ENCODE data around the gene GORASP1. TPM values are rescaled to one million over a fixed set of nuclear protein-coding genes. Genes with fewer than 3 reads are reported as not detected.

GORASP1 gene
- total RNA-seq, 6 experiments from 2014 or later = 27.8 to 35.5 (median 33.1) TPM

DNA sequence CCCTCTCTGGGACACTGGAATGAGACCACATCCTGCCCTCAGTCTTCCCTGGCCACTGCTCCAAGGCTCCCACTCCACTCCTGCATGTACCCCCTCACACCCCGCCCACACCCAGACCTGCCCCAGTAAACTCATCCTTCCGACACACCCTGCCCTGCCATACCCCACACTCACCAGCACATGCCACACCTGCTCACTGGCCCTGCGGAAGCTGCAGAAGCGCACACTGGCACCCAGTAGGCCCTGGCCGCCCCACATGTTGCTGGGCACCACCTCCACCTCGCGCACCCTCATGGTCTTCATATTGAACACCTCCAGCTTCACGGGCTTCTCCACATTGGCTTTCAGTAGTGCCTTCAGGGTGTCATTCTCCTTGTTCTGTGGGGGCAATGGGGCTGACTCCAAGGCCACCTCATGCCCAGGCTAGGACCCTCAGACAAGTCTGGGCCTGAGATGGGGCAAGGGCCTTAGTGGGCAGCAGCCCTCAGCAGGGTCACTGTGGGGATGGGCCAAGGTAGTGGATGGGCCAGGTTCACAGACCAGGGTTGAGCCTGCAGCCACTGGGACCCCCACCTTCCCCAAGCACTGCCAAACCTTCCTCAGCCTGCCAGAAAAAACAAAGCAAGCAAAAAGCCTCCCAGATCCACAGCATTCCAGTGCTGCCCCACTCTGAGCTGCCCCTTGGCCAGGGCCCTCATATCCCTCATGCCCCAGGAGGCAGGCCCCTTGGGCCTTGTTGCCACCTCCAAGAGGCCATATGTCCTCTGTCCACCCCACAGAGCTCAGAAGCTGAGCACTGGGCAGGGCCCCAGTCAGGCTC lies 4.7 kb downstream of the GORASP1 start:
- 100% methylated on average over 6 of the region's 8 CpGs for WGBS (ENCODE audit: insufficient coverage, low coverage, low lambda C conversion rate, missing lambda C conversion rate)
- H3K36me3 ChIP-seq = peaks cover 0 to 25% (median 11%) of the 10 kb centered on the region in 4 donors
- DNase-seq (no peak), ATAC-seq (no peak)
- intact Hi-C loops (cut with DNase I) = loop anchor here in 1 of 2 donors (10.0 kb wide), 1 partner anchor 182 kb away; the partner anchor contains the start of gene CX3CR1
- peaks cover 0 to 18% (median 6%) of the 10 kb centered on the region in 4 donors for H3K4me1 ChIP-seq
- TF ChIP-seq, protein P1, sequence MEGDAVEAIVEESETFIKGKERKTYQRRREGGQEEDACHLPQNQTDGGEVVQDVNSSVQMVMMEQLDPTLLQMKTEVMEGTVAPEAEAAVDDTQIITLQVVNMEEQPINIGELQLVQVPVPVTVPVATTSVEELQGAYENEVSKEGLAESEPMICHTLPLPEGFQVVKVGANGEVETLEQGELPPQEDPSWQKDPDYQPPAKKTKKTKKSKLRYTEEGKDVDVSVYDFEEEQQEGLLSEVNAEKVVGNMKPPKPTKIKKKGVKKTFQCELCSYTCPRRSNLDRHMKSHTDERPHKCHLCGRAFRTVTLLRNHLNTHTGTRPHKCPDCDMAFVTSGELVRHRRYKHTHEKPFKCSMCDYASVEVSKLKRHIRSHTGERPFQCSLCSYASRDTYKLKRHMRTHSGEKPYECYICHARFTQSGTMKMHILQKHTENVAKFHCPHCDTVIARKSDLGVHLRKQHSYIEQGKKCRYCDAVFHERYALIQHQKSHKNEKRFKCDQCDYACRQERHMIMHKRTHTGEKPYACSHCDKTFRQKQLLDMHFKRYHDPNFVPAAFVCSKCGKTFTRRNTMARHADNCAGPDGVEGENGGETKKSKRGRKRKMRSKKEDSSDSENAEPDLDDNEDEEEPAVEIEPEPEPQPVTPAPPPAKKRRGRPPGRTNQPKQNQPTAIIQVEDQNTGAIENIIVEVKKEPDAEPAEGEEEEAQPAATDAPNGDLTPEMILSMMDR (IDR thresholded peaks at IDR 0.05) = no peak
- TF ChIP-seq POLR2A (IDR thresholded peaks at IDR 0.05) = no peak
- H3K27me3 ChIP-seq = no peaks in the 10 kb centered on the region
- H3K4me3 ChIP-seq = no peak overlapping the region
- no peak overlapping the region for H3K27ac ChIP-seq
- H3K9me3 ChIP-seq = no peaks in the 10 kb centered on the region

DNA sequence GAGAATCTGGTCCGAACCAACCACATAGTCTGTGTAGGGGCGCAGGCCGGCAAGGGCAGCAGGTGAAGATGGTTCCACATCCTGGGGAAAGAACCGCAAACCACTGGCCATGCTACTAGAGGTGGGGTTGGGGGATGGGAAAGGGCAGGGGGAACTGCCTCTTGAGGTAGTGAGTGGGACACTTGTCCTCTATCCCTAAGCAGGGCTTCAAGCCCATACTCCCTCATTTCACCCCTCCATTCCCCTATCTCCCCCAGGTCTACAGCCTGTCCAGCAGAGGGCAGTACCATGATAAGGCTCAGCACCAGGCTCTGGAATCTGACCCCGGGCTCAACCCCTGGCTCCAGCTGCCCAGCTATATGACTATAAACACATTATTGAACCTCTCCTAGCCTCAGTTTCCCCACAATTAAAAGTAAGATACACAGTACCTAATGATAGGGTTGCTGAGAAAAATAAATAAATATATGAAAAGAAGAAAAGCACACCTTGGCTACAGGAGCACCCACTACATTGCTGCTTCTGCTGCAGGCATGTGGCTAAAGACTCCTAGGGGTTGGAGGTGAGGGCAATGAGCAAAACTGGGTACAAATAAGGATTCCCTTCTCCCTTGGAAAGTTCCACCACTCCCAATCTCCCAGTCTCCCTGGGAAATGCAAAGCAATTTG lies 6.3 kb downstream of the GORASP1 start:
- peaks cover 0 to 34% (median 13%) of the 10 kb centered on the region in 4 donors for H3K36me3 ChIP-seq
- ATAC-seq = peak; percentile 78 to 84 (median 78)
- no peak overlapping the region for H3K27ac ChIP-seq
- no peak overlapping the region for H3K4me3 ChIP-seq
- WGBS (ENCODE audit: insufficient coverage, low coverage, low lambda C conversion rate, missing lambda C conversion rate) = 58% methylated on average over 2 of the region's 5 CpGs
- intact Hi-C loops (cut with DNase I) = loop anchor here in 1 of 2 donors (10.0 kb wide), 1 partner anchor 184 kb away; the partner anchor contains the start of gene CX3CR1
- DNase-seq = no peak
- H3K27me3 ChIP-seq = no peaks in the 10 kb centered on the region
- no peak for TF ChIP-seq POLR2A (IDR thresholded peaks at IDR 0.05)
- TF ChIP-seq, protein P1 (IDR thresholded peaks at IDR 0.05) = peak; percentile 62 to 69 (median 64)
- H3K9me3 ChIP-seq = no peaks in the 10 kb centered on the region
- peaks cover 0 to 18% (median 6%) of the 10 kb centered on the region in 4 donors for H3K4me1 ChIP-seq

DNA sequence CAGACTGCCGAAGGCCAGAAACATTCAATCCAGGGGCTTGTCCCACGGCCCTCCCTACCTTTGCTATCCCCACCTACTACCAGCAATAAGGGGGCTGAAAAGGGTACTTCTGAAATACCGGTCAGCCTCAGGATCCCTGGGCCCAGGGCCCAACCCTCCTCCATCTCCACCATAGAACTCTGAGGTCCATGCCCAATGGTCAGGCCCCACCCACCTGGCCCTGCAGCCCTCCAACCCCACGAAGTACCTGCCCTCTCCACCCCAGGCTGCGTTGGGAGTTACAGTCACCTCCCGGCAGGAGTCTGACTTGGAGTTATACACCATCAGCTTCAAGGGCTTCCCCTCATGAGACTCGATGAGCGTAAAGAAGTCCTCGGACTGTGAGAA lies 6.9 kb downstream of the GORASP1 start:
- DNase-seq (no peak), ATAC-seq (no peak)
- Histone ChIP-seq H3K36me3 (peaks cover 0 to 34% (median 13%) of the 10 kb centered on the region in 4 donors), H3K27me3 (no peaks in the 10 kb centered on the region), H3K27ac (no peak overlapping the region), H3K4me3 (no peak overlapping the region), H3K4me1 (peaks cover 0 to 13% (median 3%) of the 10 kb centered on the region in 4 donors), H3K9me3 (no peaks in the 10 kb centered on the region)
- intact Hi-C loops (cut with DNase I) = loop anchor here in 1 of 2 donors (10.0 kb wide), 1 partner anchor 184 kb away; the partner anchor contains the start of gene CX3CR1
- no peak for TF ChIP-seq POLR2A (IDR thresholded peaks at IDR 0.05)
- TF ChIP-seq, protein P1 (IDR thresholded peaks at IDR 0.05) = no peak
- WGBS (ENCODE audit: insufficient coverage, low coverage, low lambda C conversion rate, missing lambda C conversion rate) = no CpG with 5 or more reads among the region's 9 CpGs

DNA sequence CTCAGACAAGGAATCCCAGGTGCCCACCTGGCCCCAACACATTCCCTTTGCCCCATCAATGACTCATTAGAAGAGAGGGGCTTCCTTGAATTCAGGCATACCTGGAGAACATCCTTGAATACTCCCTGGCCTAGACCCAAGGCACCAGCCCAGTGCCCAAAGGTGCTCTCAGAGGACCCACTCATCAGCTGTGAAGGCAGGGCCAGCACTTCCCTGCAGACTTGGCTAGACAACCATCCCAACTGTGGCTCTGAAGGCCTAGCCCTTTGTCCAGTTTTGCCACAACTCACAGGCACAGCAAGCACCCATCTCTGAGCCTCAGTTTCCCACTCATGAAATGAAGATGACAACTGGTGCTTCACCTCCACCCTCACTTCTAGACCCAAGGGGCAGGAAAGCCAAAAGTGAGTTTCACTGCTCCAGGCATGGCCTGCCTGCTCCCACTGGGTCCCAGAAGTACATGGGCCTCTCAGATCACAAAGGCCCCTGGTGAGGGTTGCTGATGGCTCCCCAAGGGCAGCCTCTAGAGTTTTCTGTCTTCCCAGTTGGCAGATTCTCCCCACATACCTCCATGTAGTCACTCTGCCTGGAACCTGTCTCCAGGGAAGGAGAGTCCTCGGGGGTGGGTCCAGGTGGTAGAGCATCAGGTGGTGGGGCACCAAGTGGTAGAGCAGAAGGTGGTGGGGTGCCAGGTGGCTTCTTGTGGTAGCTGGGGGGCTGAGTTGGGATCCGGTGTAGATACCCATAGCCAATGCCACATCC lies 7.5 kb downstream of the GORASP1 start:
- no peaks in the 10 kb centered on the region for H3K27me3 ChIP-seq
- ATAC-seq = no peak
- no peak for DNase-seq
- H3K4me1 ChIP-seq = peaks cover 0 to 7% (median under 1%) of the 10 kb centered on the region in 4 donors
- intact Hi-C loops (cut with DNase I) = loop anchor here in 1 of 2 donors (10.0 kb wide), 1 partner anchor 185 kb away; the partner anchor contains the start of gene CX3CR1
- no peaks in the 10 kb centered on the region for H3K9me3 ChIP-seq
- no peak overlapping the region for H3K27ac ChIP-seq
- H3K36me3 ChIP-seq = peaks cover 0 to 39% (median 13%) of the 10 kb centered on the region in 4 donors
- H3K4me3 ChIP-seq = no peak overlapping the region
- TF ChIP-seq, protein P1 (IDR thresholded peaks at IDR 0.05) = no peak
- no peak for TF ChIP-seq POLR2A (IDR thresholded peaks at IDR 0.05)
- 80% methylated on average over 1 of the region's 2 CpGs for WGBS (ENCODE audit: insufficient coverage, low coverage, low lambda C conversion rate, missing lambda C conversion rate)
